Stomach (tissue), 9 donors: ENCODE results near the gene PTGDS. TPM values are rescaled to one million over a fixed set of nuclear protein-coding genes. Genes with fewer than 3 reads are reported as not detected.

Experiments
- DNase-seq, 2 donors: peaks; one replicate each; pipeline versions ENCODE4 v3.0.0 to v3.0.0-alpha.2; 2013 to 2019
- H3K27ac ChIP-seq, 5 donors: fragments of 200-600 bp in 4 of 5; sonication (generic) in 4 of 5; one replicate each; pipeline ENCODE4 v1.5.1; 2013 to 2019; ENCODE audit warnings: mild to moderate bottlenecking in 1 of 5, moderate library complexity in 1 of 5
- H3K27me3 ChIP-seq, 3 donors: fragments of 200-600 bp; sonication (generic); one replicate each; pipeline ENCODE4 v1.5.1; 2017 to 2019; ENCODE audit warnings: mixed run types in 1 of 3
- H3K36me3 ChIP-seq, 4 donors: fragments of 200-600 bp; sonication (generic); 1 replicate in 3 of 4; 2 replicates in 1 of 4; pipeline ENCODE4 v1.5.1; 2016 to 2019
- H3K4me1 ChIP-seq, 4 donors: fragments of 200-600 bp; sonication (generic); one replicate each; pipeline ENCODE4 v1.5.1; 2016 to 2019
- H3K4me3 ChIP-seq, 4 donors: fragments of 200-600 bp; sonication (generic) in 3 of 4; one replicate each; pipeline ENCODE4 v1.5.1; 2016 to 2019; ENCODE audit warnings: mild to moderate bottlenecking in 1 of 4
- H3K9me3 ChIP-seq, 4 donors: fragments of 200-600 bp; sonication (generic); one replicate each; pipeline ENCODE4 v1.5.1; 2016 to 2019
- EP300 ChIP-seq: sonication (generic); formaldehyde crosslinking; IDR thresholded peaks from one replicate; pipeline ENCODE4 v1.6.1; 2017; ENCODE audit warnings: antibody characterized with exemption
- POLR2A ChIP-seq, 4 donors: fragments of 450-650 bp; IDR thresholded peaks; one replicate each; pipeline ENCODE4 v1.6.1; 2016; ENCODE audit warnings: antibody characterized with exemption in 4 of 4, control low read depth in 2 of 4, mild to moderate bottlenecking in 1 of 4, moderate library complexity in 1 of 4
- POLR2AphosphoS5 ChIP-seq, 3 donors: sonication (generic); formaldehyde crosslinking; IDR thresholded peaks; one replicate each; pipeline ENCODE4 v1.6.1; 2016; ENCODE audit warnings: antibody characterized with exemption in 3 of 3
- WGBS, 5 donors: extraction: QIAGEN DNeasy Blood & Tissue Kit in 3 of 5; methylation state at CpG; one replicate each; pipeline versions ENCODE4 v1.1.5 to v1.1.7; 2013 to 2018; 5-methylcytosine and 5-hydroxymethylcytosine counted together
- intact Hi-C: fragments of 100-400 bp; cut with DNase I; formaldehyde crosslinking; loops from one replicate; pipeline ENCODE4 v1.15.1; 2023; ENCODE audit warnings: low total_unique reads
- polyA plus RNA-seq, 3 donors: library from polyadenylated mRNA; stranded (reverse); fragments of 200-250 nt; gene quantifications; one replicate each; pipeline ENCODE4 v1.2.3, GENCODE V29; 2013
- total RNA-seq, 5 donors: library from RNA; depleted of rRNA; stranded (reverse); fragments of >200 nt; gene quantifications; one replicate each; pipeline versions ENCODE4 v1.1.0 to v1.2.3, GENCODE V29; 2014 to 2016
- TF ChIP-seq, protein P1 (sequence below), 7 experiments: fragments of 450-650 bp in 4 of 7; fragments of 200-600 bp in 3 of 7; sonication (generic) in 3 of 7; IDR thresholded peaks; one replicate each; pipeline ENCODE4 v1.5.1; 2016 to 2019; ENCODE audit warnings: antibody characterized with exemption in 7 of 7, control low read depth in 2 of 7, mild to moderate bottlenecking in 1 of 7
- donor health status: healthy with polysubstance abuse.
- donor health status: Bipolar disorder and iron deficiency.
- donor health status: healthy.

The PTGDS gene
- total and polyA plus RNA-seq, 8 donors: 2.3 to 64.4 (median 30.6) TPM

DNA sequence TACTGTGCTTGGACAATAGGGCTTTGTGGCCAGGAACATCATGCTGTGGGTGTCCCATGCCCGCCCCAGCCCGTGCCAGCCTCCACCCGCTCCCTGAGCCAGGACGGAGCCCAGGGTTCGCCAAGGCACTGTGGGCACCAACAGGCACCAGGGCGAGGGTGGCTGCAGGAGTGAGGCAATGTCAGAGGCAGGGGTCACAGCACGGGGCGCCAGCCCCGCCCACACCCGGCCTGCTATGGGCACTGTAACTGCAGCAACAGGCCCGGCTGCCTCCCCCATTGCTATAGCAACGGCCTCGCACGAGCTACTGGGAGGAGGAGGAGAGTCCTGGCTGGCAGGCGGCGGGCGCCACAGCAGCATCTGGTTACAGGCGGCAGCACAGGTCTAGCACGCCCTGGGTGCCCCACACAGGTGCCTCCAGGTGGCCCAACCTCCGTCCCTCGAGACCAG, 48.2 kb downstream of the PTGDS start:
- H3K36me3 ChIP-seq: peaks cover 3 to 10% (median 6%) of the 10 kb centered on the region in 4 donors
- peaks cover 40 to 77% (median 58%) of the 10 kb centered on the region in 4 donors for H3K4me1 ChIP-seq
- 29 to 52% (median 35%) methylated on average over 10 to 21 of the region's 21 CpGs; no CpG with 5 or more reads in 1 of the 5 donors for WGBS, 5 donors
- no peak for TF ChIP-seq EP300
- TF ChIP-seq POLR2A (IDR thresholded peaks at IDR 0.05): no peak
- TF ChIP-seq, protein P1, sequence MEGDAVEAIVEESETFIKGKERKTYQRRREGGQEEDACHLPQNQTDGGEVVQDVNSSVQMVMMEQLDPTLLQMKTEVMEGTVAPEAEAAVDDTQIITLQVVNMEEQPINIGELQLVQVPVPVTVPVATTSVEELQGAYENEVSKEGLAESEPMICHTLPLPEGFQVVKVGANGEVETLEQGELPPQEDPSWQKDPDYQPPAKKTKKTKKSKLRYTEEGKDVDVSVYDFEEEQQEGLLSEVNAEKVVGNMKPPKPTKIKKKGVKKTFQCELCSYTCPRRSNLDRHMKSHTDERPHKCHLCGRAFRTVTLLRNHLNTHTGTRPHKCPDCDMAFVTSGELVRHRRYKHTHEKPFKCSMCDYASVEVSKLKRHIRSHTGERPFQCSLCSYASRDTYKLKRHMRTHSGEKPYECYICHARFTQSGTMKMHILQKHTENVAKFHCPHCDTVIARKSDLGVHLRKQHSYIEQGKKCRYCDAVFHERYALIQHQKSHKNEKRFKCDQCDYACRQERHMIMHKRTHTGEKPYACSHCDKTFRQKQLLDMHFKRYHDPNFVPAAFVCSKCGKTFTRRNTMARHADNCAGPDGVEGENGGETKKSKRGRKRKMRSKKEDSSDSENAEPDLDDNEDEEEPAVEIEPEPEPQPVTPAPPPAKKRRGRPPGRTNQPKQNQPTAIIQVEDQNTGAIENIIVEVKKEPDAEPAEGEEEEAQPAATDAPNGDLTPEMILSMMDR (IDR thresholded peaks at IDR 0.05): peak in 1 of 7 experiments; percentile 4
- no peaks in the 10 kb centered on the region for H3K27me3 ChIP-seq
- H3K27ac ChIP-seq: peak overlapping the region; percentile 56 to 74 (median 60)
- intact Hi-C loops: loop anchor here (10.0 kb wide), 1 partner anchor 71 kb away; the partner anchor contains the start of gene LCN12
- H3K4me3 ChIP-seq: peak overlapping the region in 1 of 4 donors; percentile 16
- peak; percentile 88 to 91 for DNase-seq
- H3K9me3 ChIP-seq: no peaks in the 10 kb centered on the region

DNA sequence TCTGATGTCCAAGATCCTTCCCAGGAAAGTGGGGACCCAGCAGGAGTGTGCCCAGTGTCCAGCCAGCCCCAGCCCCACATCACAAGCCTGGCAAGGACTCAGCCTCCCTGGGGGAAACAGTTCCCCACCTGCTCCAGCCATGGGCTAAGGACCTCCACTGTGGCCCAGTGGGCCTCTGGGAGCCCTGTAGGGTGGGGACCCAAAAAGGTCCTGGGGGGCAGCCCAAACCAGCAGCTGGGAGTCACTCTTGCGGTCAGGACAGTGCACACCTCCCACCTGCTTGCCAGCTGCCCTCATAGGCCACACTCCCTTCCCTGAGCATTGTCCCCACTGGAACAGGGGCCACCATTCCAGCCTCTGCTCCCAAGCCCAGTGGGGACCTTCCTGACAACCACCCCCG, 49.1 kb downstream of the PTGDS start:
- H3K4me3 ChIP-seq: peak overlapping the region in 3 of 4 donors; percentile 52 to 68 (median 53)
- no peaks in the 10 kb centered on the region for H3K27me3 ChIP-seq
- peak overlapping the region; percentile 59 to 74 (median 64) for H3K27ac ChIP-seq
- no peaks in the 10 kb centered on the region for H3K9me3 ChIP-seq
- peaks cover 0 to 1% (median 0%) of the 10 kb centered on the region in 4 donors for H3K36me3 ChIP-seq
- intact Hi-C loops: loop anchor here (10.0 kb wide), 1 partner anchor 72 kb away; the partner anchor contains the start of gene LCN12
- peaks cover 40 to 85% (median 63%) of the 10 kb centered on the region in 4 donors for H3K4me1 ChIP-seq
- 63 to 83% (median 81%) methylated on average over 2 of the region's 2 CpGs for WGBS, 5 donors
- TF ChIP-seq, protein P1 (IDR thresholded peaks at IDR 0.05): no peak
- TF ChIP-seq POLR2A (IDR thresholded peaks at IDR 0.05): no peak
- no peak for TF ChIP-seq POLR2AphosphoS5 (IDR thresholded peaks at IDR 0.05)
- TF ChIP-seq EP300: no peak
- DNase-seq: no peak

DNA sequence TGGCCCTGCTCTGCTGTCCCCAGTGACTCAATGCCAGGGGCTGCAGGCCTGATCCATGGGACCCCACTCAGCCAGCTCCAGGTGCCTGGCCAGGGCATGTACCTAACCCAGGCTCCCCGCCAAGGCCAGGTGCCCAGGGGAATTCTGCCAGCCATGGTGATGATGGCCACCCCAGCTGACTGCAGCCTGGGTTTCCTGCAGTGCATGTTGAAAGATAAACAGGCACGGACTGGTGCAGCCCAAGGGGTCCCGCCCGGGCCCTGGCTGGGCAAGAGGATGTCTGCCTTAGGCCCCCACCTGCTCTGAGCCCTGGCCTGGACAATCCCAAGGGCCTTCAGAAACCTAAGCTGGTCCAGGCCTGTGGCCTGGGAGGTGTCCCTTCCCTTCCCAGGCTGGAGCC, 49.5 kb downstream of the PTGDS start:
- TF ChIP-seq, protein P1 (IDR thresholded peaks at IDR 0.05): no peak
- TF ChIP-seq EP300 (no peak), POLR2A (IDR thresholded peaks at IDR 0.05) (no peak), POLR2AphosphoS5 (IDR thresholded peaks at IDR 0.05) (no peak)
- H3K27me3 ChIP-seq: no peaks in the 10 kb centered on the region
- peak overlapping the region; percentile 59 to 74 (median 64) for H3K27ac ChIP-seq
- peaks cover 40 to 90% (median 67%) of the 10 kb centered on the region in 4 donors for H3K4me1 ChIP-seq
- 22 to 46% (median 29%) methylated on average over 1 to 4 of the region's 4 CpGs for WGBS, 5 donors
- DNase-seq: peak in 1 of 2 donors; percentile 87
- H3K9me3 ChIP-seq: no peaks in the 10 kb centered on the region
- intact Hi-C loops: loop anchor here (10.0 kb wide), 1 partner anchor 72 kb away; the partner anchor contains the start of gene LCN12
- peak overlapping the region; percentile 48 to 68 (median 52) for H3K4me3 ChIP-seq
- no peaks in the 10 kb centered on the region for H3K36me3 ChIP-seq

DNA sequence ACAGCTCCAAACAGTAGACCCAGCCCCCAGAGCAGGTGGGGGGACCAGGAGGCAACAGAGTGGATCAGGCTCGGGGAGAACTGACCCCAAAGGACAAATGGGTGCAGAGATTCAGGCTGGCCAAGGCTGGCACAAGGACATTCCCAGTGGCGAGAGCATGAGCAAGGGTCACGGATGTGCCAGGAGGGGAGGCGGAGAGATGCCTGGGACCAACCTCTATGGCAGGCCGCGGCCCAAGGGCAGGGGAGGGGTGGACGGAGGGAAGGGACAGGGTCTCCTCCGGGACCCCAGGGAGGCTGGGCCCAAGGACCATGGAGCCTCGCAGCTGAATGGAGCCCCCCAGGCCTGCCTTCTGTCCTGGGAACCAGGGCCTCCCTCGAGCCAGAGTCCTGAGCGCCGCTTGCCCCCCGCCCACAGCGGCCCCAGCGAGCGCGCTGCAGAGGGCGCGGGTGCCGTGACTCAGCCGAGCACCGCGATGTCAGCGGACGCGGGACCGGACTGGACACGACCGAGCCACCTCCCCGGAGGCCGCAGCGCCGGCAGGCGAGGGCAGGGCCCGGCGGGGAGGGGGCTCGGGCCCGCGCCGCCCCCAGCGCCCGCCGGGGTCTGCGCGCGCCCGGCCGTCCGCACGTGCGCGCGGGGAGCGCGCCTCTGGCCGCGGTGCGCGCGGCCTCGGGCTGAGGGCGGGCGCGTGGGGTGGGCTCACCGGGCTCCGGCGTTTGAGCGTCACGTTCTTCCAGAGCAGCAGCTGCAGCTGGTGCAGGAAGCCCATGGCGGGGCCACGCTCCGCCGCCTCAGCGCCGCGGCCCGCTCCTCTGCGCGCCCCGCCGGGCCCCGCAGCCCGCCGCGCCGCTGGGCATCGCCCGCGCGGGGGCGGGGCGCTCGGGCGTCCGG, 50.3 kb downstream of the PTGDS start, which contains the start of gene ABCA2:
ABCA2 (minus strand) TSS at position 869 of the 894 bp plus-strand sequence; CDS start at position 772, 97 bp downstream.
- TF ChIP-seq EP300 (no peak), POLR2A (IDR thresholded peaks at IDR 0.05) (no peak), POLR2AphosphoS5 (IDR thresholded peaks at IDR 0.05) (no peak)
- TF ChIP-seq, protein P1 (IDR thresholded peaks at IDR 0.05): no peak
- intact Hi-C loops: loop anchor here (10.0 kb wide), 1 partner anchor 73 kb away; the partner anchor contains the start of gene LCN12
- WGBS, 5 donors: 2 to 32% (median 5%) methylated on average over 5 to 95 of the region's 95 CpGs

More for the DNA sequence above, 50.3 kb downstream of the PTGDS start, which contains the start of gene ABCA2:
- H3K27me3 ChIP-seq: no peaks in the 10 kb centered on the region
- H3K36me3 ChIP-seq: no peaks in the 10 kb centered on the region
- peak within 1 kb of the TSS; percentile 59 to 81 (median 68) for H3K27ac ChIP-seq
- peak in 1 of 2 donors; percentile 65 for DNase-seq
- H3K9me3 ChIP-seq: no peaks in the 10 kb centered on the region
- H3K4me3 ChIP-seq: peak within 1 kb of the TSS; percentile 57 to 69 (median 64)
- peaks cover 40 to 89% (median 67%) of the 10 kb centered on the region in 4 donors for H3K4me1 ChIP-seq
